HK-2 (cell line): Measurements from ENCODE around the gene BEND5.

ENCODE experiments used
- DNase-seq: peaks from one replicate; pipeline ENCODE4 v3.0.0-alpha.2; 2018; ENCODE audit not compliant: unreplicated experiment

The BEND5 gene

GRCh38 chr1:48680411-48681035, 96.2 kb downstream of the BEND5 start:
- DNase-seq, result no peak

- no peak for DNase-seq
Measured at GRCh38 chr1:48679859-48680258, 96.8 kb downstream of the BEND5 start.

- DNase-seq, result no peak
Measured at GRCh38 chr1:48678710-48679505, 97.8 kb downstream of the BEND5 start.
